Keratinocyte (primary cell): Measurements from ENCODE around the gene SLC9B2.

Source experiments
- CTCF ChIP-seq, 3 experiments: IDR thresholded peaks in 1 of 3; conservative IDR thresholded peaks in 1 of 3; optimal IDR thresholded peaks in 1 of 3; 2 replicates in 2 of 3; 3 replicates in 1 of 3; pipeline versions ENCODE3 to v1.5.1; 2011; ENCODE audit warnings: low read length in 3 of 3, mild to moderate bottlenecking in 3 of 3, moderate library complexity in 2 of 3, control low read depth in 1 of 3, inconsistent platforms in 1 of 3; ENCODE audit not compliant: insufficient read depth in 2 of 3; ENCODE audit errors: extremely low read depth in 1 of 3
- EZH2 ChIP-seq: IDR thresholded peaks from one replicate; pipeline ENCODE4 v1.6.1; 2012; ENCODE audit warnings: inconsistent platforms, mild to moderate bottlenecking, low read length, moderate library complexity

- TF ChIP-seq CTCF (optimal IDR thresholded peaks at IDR 0.05 in 1 of 3, IDR thresholded peaks at IDR 0.05 in 1 of 3, conservative IDR thresholded peaks at IDR 0.05 in 1 of 3; ENCODE audit: extremely low read depth in 1 of 3, insufficient read depth in 2 of 3, low read length in 3 of 3) (no peak), EZH2 (no peak)
Measured at GRCh38 chr4:103067841-103068547, 8.6 kb downstream of the SLC9B2 start.
